ENCODE measurements around the gene CRACR2A.

- TF ChIP-seq CTCF (IDR thresholded peaks at IDR 0.05), result no peak
- no peak for TF ChIP-seq POLR2A (IDR thresholded peaks at IDR 0.05)
Measured at GRCh38 chr12:3740480-3741231, 12.3 kb downstream of the CRACR2A start.

Data from right lobe of liver (tissue), 4 donors.